Pons (tissue), 1 donor: ENCODE results near the gene IQCH.

Experiments used
- DNase-seq: peaks from one replicate; pipeline ENCODE4 v3.0.0-alpha.2; 2016; ENCODE audit warnings: low spot score

IQCH gene

GRCh38 chr15:67254238-67255175 lies at the start of gene IQCH, which contains the start of gene AAGAB:
Gene IQCH, plus strand, starts transcription at chr15:67254786. Its CDS starts 111 bp downstream, at chr15:67254897.
Gene AAGAB, minus strand, starts transcription at chr15:67254661. Its CDS starts 30 bp downstream, at chr15:67254631.
- DNase-seq, result peak; percentile 89

GRCh38 chr15:67207555-67208207 lies 46.9 kb upstream of the IQCH start:
- no peak for DNase-seq

GRCh38 chr15:67208396-67208795 lies 46.2 kb upstream of the IQCH start:
- DNase-seq, result no peak

- no peak for DNase-seq
These were observed 43.9 kb upstream of the IQCH start for GRCh38 chr15:67210555-67211168.

- DNase-seq, result no peak
These were observed 41.8 kb upstream of the IQCH start for GRCh38 chr15:67212684-67213367.

GRCh38 chr15:67215102-67215501 lies 39.5 kb upstream of the IQCH start:
- DNase-seq, result no peak

- DNase-seq, result no peak
These were observed 37.7 kb upstream of the IQCH start for GRCh38 chr15:67216859-67217258.

- no peak for DNase-seq
These were observed 36.2 kb upstream of the IQCH start for GRCh38 chr15:67218428-67218827.

GRCh38 chr15:67219288-67219687 lies 35.3 kb upstream of the IQCH start:
- DNase-seq, result no peak

- no peak for DNase-seq
These were observed 29.7 kb upstream of the IQCH start for GRCh38 chr15:67224889-67225288.

- no peak for DNase-seq
These were observed 29.2 kb upstream of the IQCH start for GRCh38 chr15:67225336-67225735.

- no peak for DNase-seq
These were observed 27.2 kb upstream of the IQCH start for GRCh38 chr15:67227431-67227830.

- DNase-seq, result no peak
These were observed 26.7 kb upstream of the IQCH start for GRCh38 chr15:67227846-67228245.

GRCh38 chr15:67228286-67228685 lies 26.3 kb upstream of the IQCH start:
- no peak for DNase-seq

GRCh38 chr15:67230504-67230903 lies 24.1 kb upstream of the IQCH start:
- no peak for DNase-seq

GRCh38 chr15:67232591-67232990 lies 22.0 kb upstream of the IQCH start:
- DNase-seq, result no peak

GRCh38 chr15:67240235-67241131 lies 14.1 kb upstream of the IQCH start:
- DNase-seq, result peak; percentile 7

- DNase-seq, result no peak
These were observed 13.3 kb upstream of the IQCH start for GRCh38 chr15:67241132-67241855.

- DNase-seq, result peak; percentile 3
These were observed 11.9 kb upstream of the IQCH start for GRCh38 chr15:67242708-67243111.

GRCh38 chr15:67244971-67245478 lies 9.6 kb upstream of the IQCH start:
- DNase-seq, result no peak
